ENCODE results near the gene LRWD1.
"Not testable (repeated sequence)": the region's sequence is repeated elsewhere in the genome, so short reads cannot be mapped to it uniquely, and the experiment has no call there.

Gene LRWD1

DNA sequence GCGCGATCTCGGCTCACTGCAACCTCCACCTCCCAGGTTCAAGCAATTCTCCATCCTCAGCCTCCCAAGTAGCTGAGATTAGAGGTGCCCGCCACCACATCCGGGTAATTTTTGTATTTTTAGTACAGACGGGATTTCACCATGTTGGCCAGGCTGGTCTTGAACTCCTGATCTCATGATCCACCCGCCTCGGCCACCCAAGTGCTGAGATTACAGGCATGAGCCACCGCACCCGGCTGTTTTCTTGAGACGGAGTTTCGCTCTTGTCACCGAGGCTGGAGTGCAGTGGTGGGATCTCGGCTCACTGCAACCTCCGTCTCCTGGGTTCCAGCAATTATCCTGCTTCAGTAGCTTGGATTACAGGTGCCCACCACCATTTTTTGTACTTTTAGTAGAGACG lies 33.5 kb downstream of the LRWD1 start:
- DNase-seq (ENCODE audit: low read depth), result not testable (repeated sequence)

DNA sequence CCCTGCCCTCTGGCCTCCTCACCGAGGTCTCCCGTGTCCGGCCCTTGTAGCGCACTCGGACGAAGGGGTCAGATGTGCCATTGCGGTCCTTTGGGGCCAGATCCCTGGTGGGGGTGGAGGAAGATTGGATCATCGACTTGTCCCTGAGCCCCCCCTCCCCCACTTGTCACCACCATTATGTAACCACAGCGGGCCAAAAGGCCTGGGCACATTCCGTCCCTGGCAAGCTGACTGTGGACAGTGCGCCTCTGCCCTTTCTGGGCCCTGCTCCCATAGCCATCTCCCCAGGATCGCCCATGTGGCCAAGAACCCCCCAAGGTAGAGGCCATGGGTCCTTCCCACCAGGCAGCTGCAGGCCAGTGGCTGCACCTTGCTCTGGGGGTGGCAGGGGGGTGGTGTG lies 38.4 kb downstream of the LRWD1 start:
- DNase-seq (ENCODE audit: low read depth), result not testable (repeated sequence)

DNA sequence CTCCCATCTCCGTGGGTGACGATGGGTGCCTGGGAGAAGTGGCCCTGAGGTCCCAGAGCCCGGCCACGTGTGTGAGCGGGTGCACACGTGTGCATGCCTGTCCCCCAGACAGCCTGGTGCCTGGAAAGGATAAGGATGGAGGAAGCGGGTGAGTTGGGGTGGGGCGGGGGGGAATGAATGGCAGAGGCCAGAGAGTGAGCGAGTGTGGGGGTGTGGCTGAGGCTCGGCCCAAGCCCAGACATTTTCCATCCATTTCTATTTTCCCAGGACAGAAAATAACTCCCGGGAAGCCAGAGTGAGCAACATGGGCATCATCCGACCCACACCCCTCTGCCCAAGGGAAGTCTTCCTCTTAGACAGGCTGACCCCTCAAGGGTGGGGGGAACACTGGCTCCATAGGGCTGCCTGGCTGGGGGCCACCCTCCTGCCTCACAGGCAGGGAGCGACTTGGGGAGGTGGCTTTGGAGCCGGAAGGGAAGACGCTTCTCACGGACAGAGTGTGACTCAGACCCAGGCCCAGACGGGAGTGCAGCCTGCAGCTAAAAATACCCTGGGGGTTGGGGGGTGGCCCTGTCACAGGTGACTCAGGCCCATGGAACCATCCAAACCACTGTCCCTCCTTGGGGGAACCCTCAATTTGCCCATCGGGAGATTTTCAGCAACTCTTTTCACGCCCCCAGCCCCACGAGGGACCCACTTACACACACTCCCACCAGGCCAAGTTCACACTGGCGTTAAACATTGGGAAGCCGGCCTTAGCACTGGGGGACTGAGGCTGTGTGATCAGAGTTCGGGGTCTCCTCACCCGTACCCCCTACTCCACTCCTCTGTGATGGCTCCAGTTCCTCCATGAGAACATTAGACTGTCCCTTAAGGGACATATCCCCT lies 40.8 kb downstream of the LRWD1 start:
- DNase-seq (ENCODE audit: low read depth), result not testable (repeated sequence)

DNA sequence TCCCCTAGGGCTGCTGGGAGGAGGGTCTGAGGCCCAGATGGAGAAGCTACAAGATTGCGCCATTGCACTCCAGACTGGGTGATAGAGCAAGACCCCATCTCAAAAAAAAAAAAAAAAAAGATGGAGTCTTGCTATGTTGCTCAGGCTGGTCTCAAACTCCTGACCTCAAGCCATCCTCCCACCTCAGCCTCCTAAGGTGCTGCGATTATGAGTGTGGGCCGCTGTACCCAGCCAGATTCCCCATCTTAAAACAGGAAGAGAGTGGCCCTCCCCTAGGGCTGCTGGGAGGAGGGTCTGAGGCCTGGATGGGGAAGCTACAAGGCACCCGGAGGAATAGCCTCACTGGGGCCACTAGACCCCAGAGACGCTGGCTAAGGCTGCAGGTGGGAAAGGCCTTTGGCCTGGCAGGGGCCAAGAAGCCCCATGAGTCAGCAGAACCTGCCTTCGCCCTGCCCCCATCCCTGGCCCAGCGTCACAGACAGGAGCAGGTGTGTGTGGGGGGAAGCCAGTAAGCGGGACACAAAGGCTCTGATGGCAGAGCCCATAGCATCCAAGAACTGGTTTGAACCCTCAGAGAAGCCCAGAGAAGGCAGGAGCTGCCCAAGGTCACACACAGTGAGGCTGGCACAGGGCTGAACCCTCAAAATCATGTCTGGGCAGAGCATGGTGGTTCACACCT lies 42.8 kb downstream of the LRWD1 start:
- not testable (repeated sequence) for DNase-seq (ENCODE audit: low read depth)

DNA sequence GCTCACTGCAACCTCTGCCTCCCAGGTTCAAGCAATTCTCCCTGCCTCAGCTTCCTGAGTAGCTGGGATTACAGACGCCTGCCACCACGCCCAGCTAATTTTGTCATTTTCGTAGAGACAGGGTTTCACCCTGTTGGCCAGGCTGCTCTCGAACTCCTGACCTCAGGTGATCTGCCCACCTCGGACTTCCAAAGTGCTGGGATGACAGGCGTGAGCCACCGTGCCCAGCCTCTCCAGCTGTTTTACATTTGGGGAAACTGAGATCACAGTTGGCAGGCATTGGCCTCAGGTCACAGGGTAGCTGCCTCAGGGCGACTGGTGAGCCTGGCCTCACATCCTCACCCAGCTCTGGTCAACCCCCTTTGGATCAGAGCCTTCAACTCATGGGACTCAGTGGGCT lies 45.8 kb downstream of the LRWD1 start:
- DNase-seq (ENCODE audit: low read depth), result not testable (repeated sequence)

DNA sequence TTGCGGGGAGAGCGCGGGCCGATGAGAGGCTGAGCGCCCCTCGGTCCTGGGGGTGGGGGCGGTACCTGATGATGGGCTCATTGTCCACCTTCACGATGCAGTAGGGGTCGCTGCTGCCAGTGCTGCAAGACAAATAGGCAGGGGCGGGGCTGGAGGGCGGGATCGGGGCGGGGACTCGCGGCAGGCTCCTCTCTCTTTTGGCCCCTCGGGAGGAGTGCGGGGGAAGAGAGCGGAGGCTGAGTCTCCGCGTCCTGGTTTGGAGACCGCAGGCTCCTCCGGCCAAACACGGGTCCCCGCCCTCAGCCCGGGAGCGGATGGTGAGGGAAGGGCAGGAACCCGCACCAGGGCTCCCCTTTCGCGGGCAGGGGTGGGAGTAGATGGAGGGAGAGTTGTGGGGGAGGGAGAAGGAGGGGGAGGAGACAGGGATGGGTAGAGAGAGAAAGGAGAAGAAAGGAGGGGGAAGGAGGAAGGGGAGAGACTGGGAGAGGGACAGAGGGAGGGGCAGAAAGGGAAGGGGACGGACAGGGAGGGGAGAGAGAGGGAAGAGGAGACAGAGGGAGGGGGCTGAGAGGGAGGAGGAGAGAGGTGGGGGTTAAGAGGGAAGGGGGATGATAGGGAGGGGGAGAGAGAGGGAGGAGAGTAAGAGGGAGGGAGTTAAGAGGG lies 47.2 kb downstream of the LRWD1 start:
- not testable (repeated sequence) for DNase-seq (ENCODE audit: low read depth)

DNA sequence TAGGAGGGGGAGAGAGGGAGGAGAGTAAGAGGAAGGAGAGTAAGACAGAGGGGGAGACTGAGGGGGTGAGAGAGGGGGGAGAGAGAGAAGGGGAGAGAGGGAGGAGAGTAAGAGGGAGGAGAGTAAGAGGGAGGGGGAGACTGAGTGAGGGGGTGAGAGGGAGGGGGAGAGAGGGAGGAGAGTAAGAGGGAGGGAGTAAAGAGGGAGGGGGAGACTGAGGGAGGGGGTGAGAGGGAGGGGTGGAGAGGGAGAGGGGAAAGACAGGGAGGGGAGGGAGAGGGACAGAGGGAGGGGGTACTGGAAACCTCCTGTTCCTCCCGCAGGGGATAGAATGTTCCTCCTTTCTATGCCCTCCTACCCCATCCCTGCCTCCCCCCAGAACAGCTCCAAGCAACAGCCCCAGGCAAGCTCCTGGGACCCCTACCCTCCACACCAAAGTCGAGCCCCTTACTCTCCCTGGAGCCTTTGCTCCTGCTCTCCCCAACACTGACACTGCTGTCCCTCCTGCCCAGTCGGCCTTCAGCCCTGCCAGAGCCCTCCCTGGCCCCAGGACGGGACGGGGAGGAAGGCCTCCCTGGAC lies 47.9 kb downstream of the LRWD1 start:
- not testable (repeated sequence) for DNase-seq (ENCODE audit: low read depth)

DNA sequence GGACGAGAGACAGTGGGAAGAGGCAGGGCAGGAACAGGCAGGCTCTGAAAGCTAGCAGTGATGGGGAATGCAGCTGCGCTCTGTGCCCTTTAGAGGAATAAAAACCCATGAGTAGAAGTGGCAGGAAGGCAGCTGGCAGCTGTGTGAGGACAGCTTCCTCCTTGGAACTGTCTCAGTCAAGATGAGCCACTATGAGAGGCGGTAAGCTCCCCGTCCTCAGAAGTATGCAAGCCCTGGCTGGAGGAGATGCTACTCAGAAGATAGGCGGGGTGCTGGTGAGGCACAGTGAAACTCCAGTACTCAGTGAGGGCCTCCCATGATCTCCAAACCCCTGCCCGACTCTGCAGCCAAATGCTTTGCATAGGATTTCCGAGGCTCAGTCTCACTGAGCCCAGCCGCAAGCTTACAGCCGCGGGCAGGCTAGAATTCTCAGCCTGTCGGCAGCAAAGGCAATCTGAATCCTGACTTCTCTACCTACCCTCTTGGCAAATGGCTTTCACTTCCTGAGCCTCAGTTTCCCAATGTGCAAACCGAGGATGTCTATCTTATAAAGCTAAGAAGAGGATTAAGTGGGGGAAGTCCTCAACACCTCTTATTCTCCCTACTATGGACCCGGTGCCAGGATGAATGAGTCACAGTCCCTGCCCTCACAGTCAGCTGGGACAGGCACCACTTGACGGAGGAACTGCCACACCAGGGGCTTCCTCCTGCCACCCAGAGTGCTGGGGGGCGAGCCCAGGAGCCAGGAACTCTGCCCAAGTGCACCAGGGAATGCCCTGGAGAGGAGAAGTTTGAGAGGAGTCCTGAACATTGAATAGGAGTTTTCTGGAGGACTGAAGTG lies 50.3 kb downstream of the LRWD1 start:
- DNase-seq (ENCODE audit: low read depth), result not testable (repeated sequence)

DNA sequence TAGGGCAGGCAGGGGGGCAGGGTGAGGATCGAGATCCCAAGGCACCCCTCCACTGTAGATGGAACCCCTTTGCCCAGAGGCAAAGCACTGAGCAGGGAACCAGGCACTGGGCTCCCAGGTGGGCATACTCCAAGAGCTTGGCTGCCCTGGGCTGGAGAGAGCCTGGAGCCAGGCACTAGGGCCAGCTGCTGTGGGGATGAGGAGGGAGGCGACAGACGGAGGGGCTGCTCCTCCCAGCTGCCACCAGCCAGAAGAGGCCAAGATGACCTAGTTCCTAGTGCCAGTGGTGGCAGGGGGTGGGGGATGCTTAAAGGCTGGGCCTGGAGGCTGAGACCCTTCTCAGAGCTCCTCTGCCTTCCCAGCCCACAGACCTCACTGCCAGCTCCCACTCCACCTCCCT lies 51.1 kb downstream of the LRWD1 start:
- DNase-seq (ENCODE audit: low read depth), result not testable (repeated sequence)

DNA sequence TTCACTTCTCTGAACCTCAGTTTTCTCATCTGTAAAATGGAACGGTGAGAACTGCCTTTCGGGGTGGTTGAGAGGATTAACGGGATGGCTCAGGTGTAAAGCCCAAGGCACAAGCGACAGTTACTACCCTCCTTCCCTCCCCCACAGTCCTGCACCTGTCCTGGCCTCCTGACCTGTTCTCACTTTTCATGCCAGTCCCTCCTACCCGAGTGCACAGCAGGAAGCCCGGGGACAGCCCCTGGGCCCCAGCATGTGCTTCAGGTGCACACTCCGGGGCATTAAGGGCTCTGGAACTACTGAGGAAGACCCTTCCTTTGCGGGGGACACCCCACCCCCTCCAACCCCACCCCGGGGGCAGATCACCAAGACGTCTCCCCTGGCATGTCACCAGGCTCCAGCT lies 52.2 kb downstream of the LRWD1 start:
- DNase-seq (ENCODE audit: low read depth), result not testable (repeated sequence)

DNA sequence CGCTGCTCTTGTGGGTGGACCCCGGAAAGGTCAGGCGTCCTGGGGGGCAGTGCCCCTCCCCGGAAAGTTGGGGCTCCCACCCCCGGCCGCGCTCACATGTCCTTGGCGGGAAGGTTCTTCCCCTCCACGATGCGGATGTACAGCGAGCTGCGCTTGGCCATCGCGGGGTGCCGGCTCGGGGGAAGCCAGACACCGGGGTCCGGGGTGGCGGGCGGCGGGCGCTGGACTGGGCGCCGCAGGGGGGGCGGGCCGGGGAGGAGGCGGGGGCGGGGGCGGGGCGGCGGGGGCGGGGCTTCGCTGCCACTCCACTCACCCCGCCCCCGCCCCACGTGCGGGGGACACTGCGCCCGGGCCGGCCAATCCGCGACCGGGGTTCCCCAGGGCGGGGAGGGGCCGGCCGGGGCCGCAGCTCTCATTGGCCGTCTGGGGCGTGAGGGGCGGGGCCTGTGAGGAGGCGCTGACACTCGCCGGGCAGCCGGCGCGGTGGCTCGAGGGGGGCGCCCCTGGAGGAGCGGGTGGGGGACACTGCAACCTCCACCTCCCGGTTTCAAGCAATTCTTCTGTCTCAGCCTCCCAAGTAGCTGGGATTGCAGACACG lies 52.9 kb downstream of the LRWD1 start, which contains the start of gene RASA4B:
RASA4B (minus strand) TSS at position 228 of the 598 bp plus-strand sequence; CDS start at position 161, 67 bp downstream.
- DNase-seq (ENCODE audit: low read depth), result not testable (repeated sequence)

DNA sequence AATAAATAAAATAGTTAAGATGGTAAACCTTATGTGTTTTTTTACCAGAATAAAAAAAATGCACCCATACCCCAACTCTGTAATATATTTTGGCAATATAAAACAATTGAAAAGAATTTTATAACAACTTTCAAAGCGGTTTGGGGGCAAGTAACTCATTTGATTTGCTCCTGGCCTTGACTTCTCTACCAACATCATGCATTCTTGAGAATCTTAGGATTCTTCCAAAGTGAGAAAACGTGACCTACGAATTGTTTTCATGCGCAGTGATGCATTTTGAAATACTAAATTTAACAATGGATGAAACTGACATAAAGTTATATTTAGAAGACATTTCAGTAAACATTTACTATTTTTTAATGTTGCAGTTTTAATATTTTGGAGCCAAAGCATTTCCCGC lies 56.0 kb downstream of the LRWD1 start:
- not testable (repeated sequence) for DNase-seq (ENCODE audit: low read depth)

Data from activated T-cell treated with anti-CD3 and anti-CD28 coated beads for 24 hours (primary cell).